OCI-LY1 (cell line): ENCODE data around the gene OSBPL6.
"Not testable (repeated sequence)": the region's sequence is repeated elsewhere in the genome, so short reads cannot be mapped to it uniquely, and the experiment has no call there.

Source experiments
- H2AFZ ChIP-seq: fragments of 200-600 bp; sonication (generic), shearing (Covaris generic); 2 replicates; pipeline ENCODE4 v1.6.0; 2014; ENCODE audit warnings: antibody characterized with exemption, mild to moderate bottlenecking, low read length
- H3F3A ChIP-seq: fragments of 200-600 bp; sonication (generic), shearing (Covaris generic); 2 replicates; pipeline ENCODE4 v1.6.0; 2014; ENCODE audit warnings: mild to moderate bottlenecking, antibody characterized with exemption, low read length, moderate library complexity; ENCODE audit not compliant: insufficient read depth
- H3K27ac ChIP-seq: fragments of 200-600 bp; sonication (generic); 2 replicates; pipeline ENCODE4 v1.5.1; 2014; ENCODE audit warnings: low read length, mixed run types, mild to moderate bottlenecking, low read depth; ENCODE audit not compliant: poor library complexity, severe bottlenecking
- H3K27me3 ChIP-seq: fragments of 200-600 bp; sonication (generic); 2 replicates; pipeline ENCODE4 v1.6.0; 2014; ENCODE audit warnings: antibody characterized with exemption, mild to moderate bottlenecking, low read length, moderate library complexity; ENCODE audit not compliant: insufficient read depth
- H3K36me3 ChIP-seq: fragments of 200-600 bp; sonication (generic); 2 replicates; pipeline ENCODE4 v1.6.1; 2014; ENCODE audit warnings: mild to moderate bottlenecking, antibody characterized with exemption, low read length, moderate library complexity, mixed read lengths; ENCODE audit not compliant: insufficient read depth
- H3K4me1 ChIP-seq: fragments of 200-600 bp; sonication (generic); 2 replicates; pipeline ENCODE4 v1.5.1; 2014; ENCODE audit warnings: mild to moderate bottlenecking, low read length, moderate library complexity; ENCODE audit not compliant: insufficient read depth, severe bottlenecking
- H3K4me2 ChIP-seq: fragments of 200-600 bp; sonication (generic), shearing (Covaris generic); 2 replicates; pipeline ENCODE4 v1.6.1; 2014; ENCODE audit warnings: low read length
- H3K4me3 ChIP-seq: fragments of 200-600 bp; sonication (generic); 2 replicates; pipeline ENCODE4 v1.5.1; 2014; ENCODE audit warnings: low read length, low read depth, mild to moderate bottlenecking, mixed read lengths; ENCODE audit not compliant: poor library complexity, severe bottlenecking
- H3K79me2 ChIP-seq: fragments of 200-600 bp; shearing (Covaris generic); 2 replicates; pipeline ENCODE4 v1.6.1; 2016; ENCODE audit warnings: mixed run types, low read length, mixed read lengths; ENCODE audit not compliant: insufficient read depth
- H3K9ac ChIP-seq: fragments of 200-600 bp; sonication (generic), shearing (Covaris generic); 2 replicates; pipeline ENCODE4 v1.6.1; 2014; ENCODE audit warnings: mild to moderate bottlenecking, low read length, mixed read lengths
- H3K9me2 ChIP-seq: fragments of 200-600 bp; sonication (generic), shearing (Covaris generic); 2 replicates; pipeline ENCODE4 v1.6.1; 2014; ENCODE audit warnings: low read depth, mild to moderate bottlenecking, low read length, mixed read lengths
- H3K9me3 ChIP-seq: fragments of 200-600 bp; shearing (Covaris generic); 2 replicates; pipeline ENCODE4 v1.6.1; 2014; ENCODE audit warnings: low read length, mixed read lengths
- H4K20me1 ChIP-seq: fragments of 200-600 bp; sonication (generic), shearing (Covaris generic); 2 replicates; pipeline ENCODE4 v1.6.0; 2016; ENCODE audit warnings: mild to moderate bottlenecking, low read length; ENCODE audit not compliant: insufficient read depth
- CTCF ChIP-seq: fragments of 200-600 bp; sonication (generic), shearing (Covaris generic); IDR thresholded peaks from 2 replicates; pipeline ENCODE4 v1.5.1; 2017; ENCODE audit warnings: mild to moderate bottlenecking, antibody characterized with exemption, low read length, moderate library complexity, mixed read lengths
- EZH2 ChIP-seq: fragments of 200-600 bp; sonication (generic), shearing (Covaris generic); IDR thresholded peaks from 2 replicates; pipeline ENCODE4 v1.8.0; 2017; ENCODE audit warnings: borderline replicate concordance, mixed run types, mild to moderate bottlenecking, antibody characterized with exemption, low read length, moderate library complexity, mixed read lengths

Gene OSBPL6

GRCh38 chr2:178163911-178164310 is 30.4 kb upstream of the OSBPL6 start:
- Histone ChIP-seq H3K4me2 (no peak overlapping the region), H4K20me1 (no peaks in the 10 kb centered on the region), H3K79me2 (no peaks in the 10 kb centered on the region), H3K27ac (no peak overlapping the region), H3F3A (no peaks in the 10 kb centered on the region), H3K4me1 (no peaks in the 10 kb centered on the region), H2AFZ (no peak overlapping the region), H3K36me3 (no peaks in the 10 kb centered on the region), H3K27me3 (no peaks in the 10 kb centered on the region), H3K4me3 (no peak overlapping the region), H3K9me3 (no peaks in the 10 kb centered on the region), H3K9me2 (no peaks in the 10 kb centered on the region), H3K9ac (no peak overlapping the region)
- TF ChIP-seq CTCF (no peak), EZH2 (no peak)

GRCh38 chr2:178173657-178174056 is 20.7 kb upstream of the OSBPL6 start:
- H3K9me2 ChIP-seq: no peaks in the 10 kb centered on the region

GRCh38 chr2:178177066-178177679 is 17.1 kb upstream of the OSBPL6 start:
- no peak for TF ChIP-seq CTCF
- no peak overlapping the region for H3K4me3 ChIP-seq
- H3K9me2 ChIP-seq: no peaks in the 10 kb centered on the region
- H3K4me1 ChIP-seq: no peaks in the 10 kb centered on the region
- no peaks in the 10 kb centered on the region for H3F3A ChIP-seq
- H3K27me3 ChIP-seq: no peaks in the 10 kb centered on the region; the same call in 1 of the 2 replicates
- no peaks in the 10 kb centered on the region for H3K36me3 ChIP-seq
- H3K27ac ChIP-seq: no peak overlapping the region
- H3K79me2 ChIP-seq: no peaks in the 10 kb centered on the region
- H3K4me2 ChIP-seq: no peak overlapping the region
- H3K9ac ChIP-seq: no peak overlapping the region
- H3K9me3 ChIP-seq: no peaks in the 10 kb centered on the region
- no peak overlapping the region for H2AFZ ChIP-seq
- H4K20me1 ChIP-seq: no peaks in the 10 kb centered on the region

More at GRCh38 chr2:178173657-178174056, 20.7 kb upstream of the OSBPL6 start:
- H4K20me1 ChIP-seq: no peaks in the 10 kb centered on the region
- no peaks in the 10 kb centered on the region; the same call in 1 of the 2 replicates for H3K27me3 ChIP-seq
- H3K9me3 ChIP-seq: no peaks in the 10 kb centered on the region
- no peaks in the 10 kb centered on the region for H3K79me2 ChIP-seq
- H3F3A ChIP-seq: no peaks in the 10 kb centered on the region
- no peak overlapping the region for H3K27ac ChIP-seq
- H3K9ac ChIP-seq: no peak overlapping the region
- H3K4me2 ChIP-seq: no peak overlapping the region
- H2AFZ ChIP-seq: no peak overlapping the region
- no peaks in the 10 kb centered on the region for H3K36me3 ChIP-seq
- no peaks in the 10 kb centered on the region for H3K4me1 ChIP-seq
- TF ChIP-seq CTCF: no peak
- no peak for TF ChIP-seq EZH2
- H3K4me3 ChIP-seq: no peak overlapping the region

- not testable (repeated sequence) for H3K9me3 ChIP-seq, H2AFZ ChIP-seq
Measured at GRCh38 chr2:178180648-178181047, 13.7 kb upstream of the OSBPL6 start.

More at GRCh38 chr2:178180648-178181047, 13.7 kb upstream of the OSBPL6 start:
- H3K27me3 ChIP-seq, H3K4me3 ChIP-seq, H4K20me1 ChIP-seq, H3K79me2 ChIP-seq, H3K27ac ChIP-seq, H3K4me2 ChIP-seq, H3K9me2 ChIP-seq, H3F3A ChIP-seq, H3K4me1 ChIP-seq, H3K9ac ChIP-seq, H3K36me3 ChIP-seq: not testable (repeated sequence)
